T47D (cell line): ENCODE data around the gene PDPK1.
"Not testable (repeated sequence)": the region's sequence is repeated elsewhere in the genome, so short reads cannot be mapped to it uniquely, and the experiment has no call there.

Experiments used
- DNase-seq, 2 experiments: peaks; one replicate each; pipeline versions ENCODE4 v3.0.0 to v3.0.0-alpha.2; 2011 to 2012; ENCODE audit warnings: low read depth in 1 of 2, low spot score in 1 of 2
- in situ Hi-C: cut with HindIII; loops from 2 replicates; pipeline ENCODE4 v1.10.0; 2016; ENCODE audit warnings: low sequenced_read_pairs, low pct_unique_long_range_greater_than_20kb

PDPK1 gene

GRCh38 chr16:2639071-2639721 is 101.4 kb downstream of the PDPK1 start:
- in situ Hi-C loops, DNase-seq: not testable (repeated sequence)

- DNase-seq, in situ Hi-C loops: not testable (repeated sequence)
Observed at GRCh38 chr16:2639722-2640072, 101.9 kb downstream of the PDPK1 start.

- DNase-seq, in situ Hi-C loops: not testable (repeated sequence)
Observed at GRCh38 chr16:2642561-2642960, 104.7 kb downstream of the PDPK1 start.

DNA sequence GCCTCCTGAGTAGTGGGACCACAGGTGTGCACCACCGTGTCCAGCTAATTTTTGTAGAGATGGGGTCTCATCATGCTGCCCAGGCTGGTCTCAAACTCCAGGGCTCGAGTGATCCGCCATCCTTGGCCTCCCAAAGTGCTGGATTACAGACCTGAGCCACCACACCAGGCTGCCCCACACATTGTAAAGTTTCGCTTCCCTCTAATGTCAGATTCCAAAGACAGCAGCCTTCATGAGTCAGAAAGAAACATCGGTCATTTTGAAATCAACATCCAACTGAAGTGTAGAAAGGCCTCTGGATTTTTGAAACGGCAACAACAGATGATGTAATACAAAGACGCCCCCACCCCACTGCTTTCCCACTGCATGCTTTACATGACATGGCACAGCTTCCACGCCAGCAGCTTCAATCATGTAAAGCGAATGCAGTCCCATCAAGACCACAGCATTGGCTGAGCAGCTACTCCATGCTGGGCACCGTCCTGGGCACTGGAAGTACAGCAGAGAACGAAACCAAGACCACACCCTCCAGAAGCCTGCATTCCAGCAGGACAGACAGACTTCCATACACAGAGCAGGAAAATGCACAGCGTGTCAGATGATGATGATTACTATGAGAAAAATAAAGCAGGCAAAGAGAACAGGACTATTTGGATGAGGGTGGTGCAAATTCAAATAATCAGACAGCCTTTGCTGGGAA is 107.1 kb downstream of the PDPK1 start:
- in situ Hi-C loops, DNase-seq: not testable (repeated sequence)

DNA sequence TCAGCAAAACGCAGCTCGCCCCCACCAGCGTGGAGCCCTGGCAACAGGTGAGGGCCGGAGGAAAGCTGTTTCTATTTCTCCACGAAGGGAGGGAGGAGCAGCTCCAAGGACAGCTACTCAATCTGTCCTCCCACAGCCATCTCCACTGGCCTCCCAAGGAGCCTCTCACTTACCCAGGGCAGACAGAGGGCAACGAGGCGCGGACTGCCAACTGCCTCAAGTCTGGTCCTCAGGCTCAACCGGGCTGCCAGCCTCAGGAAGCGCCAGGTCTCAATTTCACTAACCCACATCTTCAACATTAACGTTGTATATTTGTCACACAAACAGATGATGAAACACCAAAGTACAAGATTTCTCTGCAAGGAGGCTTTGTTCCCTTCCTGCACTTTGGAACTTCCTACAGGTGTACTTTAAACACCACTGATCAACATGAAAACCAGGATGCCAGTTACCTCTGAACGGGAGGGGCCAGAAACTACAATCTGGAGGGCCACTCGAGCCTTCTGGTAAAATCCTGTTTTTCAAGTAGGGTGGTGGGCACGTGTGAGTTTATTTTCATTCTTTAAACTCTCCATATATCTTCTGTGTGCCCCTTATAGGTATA is 113.5 kb downstream of the PDPK1 start:
- in situ Hi-C loops, DNase-seq: not testable (repeated sequence)
